ENCODE measurements around the gene MUC12.

The MUC12 gene

DNA sequence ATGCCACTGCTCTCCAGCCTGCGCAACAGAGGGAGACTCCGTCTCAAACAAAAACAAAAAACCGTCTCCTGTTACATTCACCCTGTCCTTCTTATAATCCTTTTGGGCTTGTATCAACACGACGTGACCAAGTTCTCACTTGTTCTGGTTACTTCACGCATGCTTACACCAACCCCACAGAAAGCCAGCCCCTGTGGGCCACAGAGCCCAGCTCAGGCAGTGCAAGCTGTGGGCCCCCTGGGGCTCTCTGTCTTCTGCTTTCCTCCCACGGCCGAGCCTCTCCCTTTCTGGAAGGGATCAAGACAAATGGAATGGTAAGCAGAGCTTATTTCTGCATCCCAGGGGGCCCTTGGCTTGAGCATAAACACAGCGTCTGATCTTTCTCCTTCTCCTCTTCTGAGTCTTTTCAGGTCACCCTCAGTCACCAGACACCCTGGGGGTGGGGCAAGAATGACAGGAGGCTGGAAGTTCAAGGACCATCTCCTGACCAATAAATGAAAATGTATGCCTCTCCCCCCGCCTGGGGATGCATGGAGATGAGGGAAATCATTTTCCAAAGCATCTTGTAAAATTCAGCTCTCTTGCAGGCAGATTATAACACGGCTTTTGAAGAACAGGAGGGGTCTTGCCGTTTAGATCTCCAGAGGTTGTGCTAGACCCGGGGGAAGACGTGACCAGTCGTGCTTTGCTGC lies 96.9 kb downstream of the MUC12 start:
- no peak for DNase-seq (ENCODE audit: low read depth in 2 of 2)

DNA sequence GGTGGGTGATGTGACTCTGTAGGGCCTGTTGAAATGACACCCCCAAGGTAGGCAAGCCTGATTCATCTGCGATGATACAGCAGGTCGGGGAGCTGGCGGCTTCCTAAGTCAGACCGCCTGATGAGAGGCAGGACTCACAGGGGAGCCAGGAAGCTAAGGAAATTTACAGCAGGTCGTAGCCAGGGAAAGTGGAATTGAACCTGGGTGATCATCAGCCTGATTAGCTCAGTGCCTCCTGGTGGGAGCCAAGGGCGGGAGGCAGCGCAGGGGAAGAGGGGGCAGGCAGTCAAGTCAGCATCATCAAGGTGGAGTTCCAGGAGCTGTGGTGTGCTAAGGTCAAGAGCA lies 97.4 kb downstream of the MUC12 start:
- no peak for DNase-seq (ENCODE audit: low read depth in 2 of 2)

GRCh38 chr7:101068401-101068800 lies 99.0 kb downstream of the MUC12 start:
- DNase-seq (ENCODE audit: low read depth in 2 of 2): no peak
